MM.1S (cell line): ENCODE data around the gene EVX1.

Experiments used
- DNase-seq: peaks from one replicate; pipeline ENCODE4 v3.0.0-alpha.2; 2015
- H2AFZ ChIP-seq: fragments of 300-600 bp; sonication (generic); 2 replicates; pipeline ENCODE4 v1.6.0; 2016; ENCODE audit warnings: antibody characterized with exemption, low read length
- H3F3A ChIP-seq: fragments of 300-600 bp; sonication (generic); 2 replicates; pipeline ENCODE4 v1.6.1; 2016; ENCODE audit warnings: mild to moderate bottlenecking, antibody characterized with exemption, low read length, moderate library complexity, mixed read lengths; ENCODE audit not compliant: insufficient read depth
- H3K27ac ChIP-seq: fragments of 300-600 bp; sonication (generic); 2 replicates; pipeline ENCODE4 v1.5.1; 2016; ENCODE audit warnings: mild to moderate bottlenecking, low read length
- H3K27me3 ChIP-seq: fragments of 300-600 bp; sonication (generic); replicated peaks from 2 replicates; pipeline ENCODE4 v1.6.0; 2016; ENCODE audit warnings: low read length; ENCODE audit not compliant: insufficient read depth
- H3K36me3 ChIP-seq: fragments of 300-600 bp; sonication (generic); replicated peaks from 2 replicates; pipeline ENCODE4 v1.6.1; 2016; ENCODE audit warnings: mild to moderate bottlenecking, low read length, mixed read lengths; ENCODE audit not compliant: insufficient read depth
- H3K4me1 ChIP-seq: fragments of 300-600 bp; sonication (generic); 2 replicates; pipeline ENCODE4 v1.6.1; 2016; ENCODE audit warnings: low read length, mixed read lengths
- H3K4me2 ChIP-seq: fragments of 300-600 bp; sonication (generic); 2 replicates; pipeline ENCODE4 v1.6.0; 2016; ENCODE audit warnings: low read depth, low read length
- H3K4me3 ChIP-seq: fragments of 300-600 bp; sonication (generic); 2 replicates; pipeline ENCODE4 v1.5.1; 2016; ENCODE audit warnings: low read length, mixed read lengths
- H3K79me2 ChIP-seq: fragments of 300-600 bp; sonication (generic); 2 replicates; pipeline ENCODE4 v1.6.1; 2016; ENCODE audit warnings: mixed run types, low read length, mixed read lengths
- H3K9ac ChIP-seq: fragments of 300-600 bp; sonication (generic); 2 replicates; pipeline ENCODE4 v1.6.1; 2016; ENCODE audit warnings: low read length, mixed read lengths
- H3K9me2 ChIP-seq: fragments of 300-600 bp; sonication (generic); replicated peaks from 2 replicates; pipeline ENCODE4 v1.6.1; 2016; ENCODE audit warnings: mild to moderate bottlenecking, low read length, mixed read lengths; ENCODE audit not compliant: insufficient read depth
- H3K9me3 ChIP-seq: fragments of 300-600 bp; sonication (generic); replicated peaks from 2 replicates; pipeline ENCODE4 v1.6.1; 2016; ENCODE audit warnings: mild to moderate bottlenecking, low read length, mixed read lengths; ENCODE audit not compliant: insufficient read depth
- H4K20me1 ChIP-seq: fragments of 300-600 bp; sonication (generic); 2 replicates; pipeline ENCODE4 v1.6.1; 2016; ENCODE audit warnings: mild to moderate bottlenecking, low read length, moderate library complexity, mixed read lengths; ENCODE audit not compliant: insufficient read depth
- CTCF ChIP-seq: fragments of 300-600 bp; sonication (generic); IDR thresholded peaks from 2 replicates; pipeline ENCODE4 v1.5.1; 2016; ENCODE audit warnings: antibody characterized with exemption, low read length, mixed read lengths
- EZH2 ChIP-seq: fragments of 300-600 bp; sonication (generic); optimal IDR thresholded peaks from 2 replicates; pipeline ENCODE3; 2017; ENCODE audit warnings: low read depth, mild to moderate bottlenecking, antibody characterized with exemption, low read length, mixed read lengths
- EZH2phosphoT487 ChIP-seq: fragments of 300-600 bp; sonication (generic); IDR thresholded peaks from 2 replicates; pipeline ENCODE4 v1.6.1; 2018; ENCODE audit warnings: antibody characterized with exemption, low read length

The EVX1 gene

GRCh38 chr7:27269455-27269854 lies 26.9 kb downstream of the EVX1 start:
- Histone ChIP-seq H2AFZ (no peak overlapping the region), H3K9me3 (no peaks in the 10 kb centered on the region), H3K36me3 (no peaks in the 10 kb centered on the region), H3K27ac (no peak overlapping the region), H3K27me3 (no peaks in the 10 kb centered on the region), H4K20me1 (no peaks in the 10 kb centered on the region), H3K79me2 (no peaks in the 10 kb centered on the region), H3K4me3 (no peak overlapping the region), H3K4me2 (no peak overlapping the region), H3F3A (no peaks in the 10 kb centered on the region), H3K4me1 (no peaks in the 10 kb centered on the region), H3K9ac (no peak overlapping the region), H3K9me2 (no peaks in the 10 kb centered on the region)
- no peak for TF ChIP-seq EZH2phosphoT487
- no peak for TF ChIP-seq EZH2
- no peak for TF ChIP-seq CTCF
- no peak for DNase-seq

- no peaks in the 10 kb centered on the region for H3K27me3 ChIP-seq
- TF ChIP-seq CTCF (no peak), EZH2 (no peak), EZH2phosphoT487 (no peak)
- H3K9me3 ChIP-seq, result no peaks in the 10 kb centered on the region
- H3K9me2 ChIP-seq, result no peaks in the 10 kb centered on the region
- H3K4me3 ChIP-seq, result no peak overlapping the region
- H2AFZ ChIP-seq, result no peak overlapping the region
- no peak overlapping the region for H3K4me2 ChIP-seq
- DNase-seq, result no peak
- H3K79me2 ChIP-seq, result no peaks in the 10 kb centered on the region
- no peaks in the 10 kb centered on the region for H3F3A ChIP-seq
- H4K20me1 ChIP-seq, result no peaks in the 10 kb centered on the region
- H3K4me1 ChIP-seq, result no peaks in the 10 kb centered on the region
- no peak overlapping the region for H3K27ac ChIP-seq
- no peak overlapping the region for H3K9ac ChIP-seq
- H3K36me3 ChIP-seq, result no peaks in the 10 kb centered on the region
These were observed 28.8 kb downstream of the EVX1 start for GRCh38 chr7:27271384-27271783.

GRCh38 chr7:27277628-27278027 lies 35.0 kb downstream of the EVX1 start:
- H3K4me1 ChIP-seq, result no peaks in the 10 kb centered on the region
- no peak overlapping the region for H3K4me2 ChIP-seq
- H4K20me1 ChIP-seq, result no peaks in the 10 kb centered on the region
- no peaks in the 10 kb centered on the region for H3K79me2 ChIP-seq
- H3K27ac ChIP-seq, result no peak overlapping the region
- no peak for TF ChIP-seq CTCF
- no peaks in the 10 kb centered on the region for H3K27me3 ChIP-seq
- no peak overlapping the region for H2AFZ ChIP-seq
- no peak for DNase-seq
- no peaks in the 10 kb centered on the region for H3K36me3 ChIP-seq
- H3F3A ChIP-seq, result no peaks in the 10 kb centered on the region
- no peak overlapping the region for H3K9ac ChIP-seq
- H3K9me2 ChIP-seq, result no peaks in the 10 kb centered on the region
- H3K9me3 ChIP-seq, result no peaks in the 10 kb centered on the region
- H3K4me3 ChIP-seq, result no peak overlapping the region

- TF ChIP-seq EZH2 (no peak), EZH2phosphoT487 (no peak), CTCF (no peak)
- Histone ChIP-seq H3K4me2 (no peak overlapping the region), H3K4me1 (no peaks in the 10 kb centered on the region), H3K4me3 (no peak overlapping the region), H3K79me2 (no peaks in the 10 kb centered on the region), H3K27ac (no peak overlapping the region), H3K9ac (no peak overlapping the region), H3F3A (no peaks in the 10 kb centered on the region), H3K36me3 (no peaks in the 10 kb centered on the region), H3K27me3 (no peaks in the 10 kb centered on the region), H2AFZ (no peak overlapping the region), H3K9me2 (no peaks in the 10 kb centered on the region), H4K20me1 (no peaks in the 10 kb centered on the region), H3K9me3 (no peaks in the 10 kb centered on the region)
- no peak for DNase-seq
These were observed 41.0 kb downstream of the EVX1 start for GRCh38 chr7:27283558-27283957.
